Liver (tissue), 9 donors: ENCODE data around the gene LOXHD1. TPM values are rescaled to one million over a fixed set of nuclear protein-coding genes. Genes with fewer than 3 reads are reported as not detected.

Experiments used
- DNase-seq: peaks from one replicate; pipeline ENCODE4 v3.0.0-alpha.2; 2017; ENCODE audit warnings: low spot score
- H3K27ac ChIP-seq, 2 donors: one replicate each; pipeline ENCODE4 v1.7.0; 2013; ENCODE audit warnings: inconsistent platforms in 2 of 2, low read length in 2 of 2, control low read depth in 1 of 2, low read depth in 1 of 2, mild to moderate bottlenecking in 1 of 2
- H3K27me3 ChIP-seq, 4 donors: one replicate each; pipeline versions ENCODE4 v1.6.1 to v1.7.0; 2013; ENCODE audit warnings: low read length in 3 of 4, inconsistent platforms in 1 of 4, mild to moderate bottlenecking in 1 of 4, moderate library complexity in 1 of 4; ENCODE audit not compliant: control insufficient read depth in 4 of 4, insufficient read depth in 4 of 4
- H3K36me3 ChIP-seq, 4 donors: one replicate each; pipeline versions ENCODE4 v1.6.1 to v1.7.0; 2013; ENCODE audit warnings: low read length in 3 of 4, mild to moderate bottlenecking in 3 of 4, low read depth in 1 of 4, moderate library complexity in 1 of 4; ENCODE audit not compliant: control insufficient read depth in 4 of 4, insufficient read depth in 3 of 4
- H3K4me1 ChIP-seq, 4 donors: one replicate each; pipeline versions ENCODE4 v1.6.1 to v1.7.0; 2013; ENCODE audit warnings: low read length in 3 of 4, mild to moderate bottlenecking in 3 of 4, moderate library complexity in 1 of 4; ENCODE audit not compliant: control insufficient read depth in 4 of 4, insufficient read depth in 4 of 4
- H3K4me3 ChIP-seq, 3 donors: one replicate each; pipeline versions ENCODE4 v1.6.1 to v1.7.0; 2013; ENCODE audit warnings: low read length in 3 of 3, control low read depth in 1 of 3, low read depth in 1 of 3, mild to moderate bottlenecking in 1 of 3
- H3K9ac ChIP-seq, 2 donors: one replicate each; pipeline ENCODE4 v1.7.0; 2013; ENCODE audit warnings: low read length in 2 of 2, mild to moderate bottlenecking in 2 of 2, moderate library complexity in 2 of 2, control low read depth in 1 of 2, low read depth in 1 of 2
- H3K9me3 ChIP-seq, 4 donors: one replicate each; pipeline versions ENCODE4 v1.6.1 to v1.7.0; 2013; ENCODE audit warnings: low read length in 3 of 4; ENCODE audit not compliant: control insufficient read depth in 4 of 4
- CTCF ChIP-seq: fragments of 150-350 bp; IDR thresholded peaks from 2 replicates; pipeline ENCODE4 v1.5.1; 2017; ENCODE audit warnings: improper control_type of control experiment, low read depth, low read length; ENCODE audit not compliant: missing input control
- EGR1 ChIP-seq, 2 donors: IDR thresholded peaks; 2 replicates each; pipeline ENCODE4 v1.6.1; 2016 to 2018; ENCODE audit warnings: antibody characterized with exemption in 2 of 2, low read depth in 2 of 2
- FOXA1 ChIP-seq: IDR thresholded peaks from 2 replicates; pipeline ENCODE4 v1.6.1; 2016; ENCODE audit warnings: antibody characterized with exemption
- HNF4G ChIP-seq: IDR thresholded peaks from 2 replicates; pipeline ENCODE4 v1.6.1; 2016; ENCODE audit warnings: antibody characterized with exemption
- NR2F2 ChIP-seq: IDR thresholded peaks from 2 replicates; pipeline ENCODE4 v1.6.1; 2016; ENCODE audit warnings: antibody characterized with exemption
- RAD21 ChIP-seq, 2 donors: IDR thresholded peaks; 2 replicates each; pipeline ENCODE4 v1.6.1; 2016; ENCODE audit warnings: antibody characterized with exemption in 2 of 2, mild to moderate bottlenecking in 2 of 2
- SP1 ChIP-seq: IDR thresholded peaks from 2 replicates; pipeline ENCODE4 v1.6.1; 2018; ENCODE audit warnings: antibody characterized with exemption, mild to moderate bottlenecking
- YY1 ChIP-seq: IDR thresholded peaks from 2 replicates; pipeline ENCODE4 v1.6.1; 2016; ENCODE audit warnings: antibody characterized with exemption, mild to moderate bottlenecking
- WGBS: extraction: QIAGEN DNeasy Blood & Tissue Kit; methylation state at CpG from one replicate; pipeline ENCODE4 v1.1.7; 2013; 5-methylcytosine and 5-hydroxymethylcytosine counted together
- polyA plus RNA-seq, 2 donors: library from polyadenylated mRNA; stranded (reverse) in 1 of 2; unstranded in 1 of 2; fragments of 200-250 nt in 1 of 2; fragments of >200 nt in 1 of 2; fragmentation: Nextera tagmentation in 1 of 2; extraction: Ambion mirVana in 1 of 2; gene quantifications; one replicate each; pipeline versions ENCODE4 v1.2.1 to v1.2.3, GENCODE V29; 2013 to 2015
- total RNA-seq, 2 donors: library from RNA; depleted of rRNA; stranded (reverse); fragments of >200 nt; gene quantifications; one replicate each; pipeline ENCODE4 v1.2.3, GENCODE V29; 2014
- TF ChIP-seq, protein P1 (sequence below): IDR thresholded peaks from 2 replicates; pipeline ENCODE4 v1.6.1; 2016; ENCODE audit warnings: antibody characterized with exemption, mild to moderate bottlenecking
- donor health status: healthy.
- donor health status: healthy.
- donor health status: healthy.
- donor health status: healthy.
- donor health status: healthy.

Gene LOXHD1
- total and polyA plus RNA-seq, 4 donors, result 0.09 to 0.25 TPM; not detected in 2

DNA sequence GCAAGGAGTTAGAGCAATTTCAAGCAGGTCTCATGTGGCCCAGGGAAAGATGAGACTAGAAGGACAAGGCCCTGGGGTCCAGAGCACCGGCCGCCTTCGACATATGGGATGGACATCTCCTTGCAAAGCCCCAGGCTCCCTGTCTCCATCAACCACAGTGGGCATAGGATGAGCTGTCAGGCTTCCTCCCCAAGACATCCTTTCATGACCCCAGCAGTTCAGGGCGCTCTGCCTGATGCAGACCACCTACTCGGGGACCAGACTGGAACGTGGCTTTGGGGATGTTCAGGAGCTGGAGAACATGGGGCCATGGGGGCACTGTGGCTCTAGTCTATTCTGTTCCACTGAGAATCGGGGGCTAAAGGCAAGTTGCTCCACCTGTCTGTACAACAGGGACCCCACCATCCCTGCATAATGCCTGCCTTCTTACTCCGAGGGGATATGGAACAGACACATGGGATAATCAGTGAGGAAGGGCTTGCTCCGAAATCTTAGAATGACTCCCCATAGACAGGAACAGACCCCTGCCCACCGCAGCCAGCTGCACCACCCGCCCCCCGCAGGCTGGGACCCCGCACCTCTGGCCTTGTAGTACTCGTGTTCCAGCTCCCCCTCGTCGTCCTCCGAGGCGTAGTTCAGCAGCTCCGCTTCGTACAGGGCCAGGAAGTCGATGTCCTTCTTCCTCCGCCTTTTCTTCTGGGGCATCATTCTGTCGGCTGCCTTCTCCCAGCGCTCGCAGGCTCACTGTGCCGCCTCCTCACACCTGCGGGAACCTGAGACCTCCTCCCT lies 500 bp downstream of the LOXHD1 start:
- no peaks in the 10 kb centered on the region for H3K27me3 ChIP-seq
- no peak overlapping the region for H3K4me3 ChIP-seq
- H3K4me1 ChIP-seq, result no peaks in the 10 kb centered on the region
- H3K27ac ChIP-seq, result no peak overlapping the region
- H3K9me3 ChIP-seq, result no peaks in the 10 kb centered on the region
- DNase-seq, result no peak
- WGBS, result 79% methylated on average over 27 of the region's 27 CpGs
- no peak overlapping the region for H3K9ac ChIP-seq
- H3K36me3 ChIP-seq, result no peaks in the 10 kb centered on the region
- TF ChIP-seq CTCF, result no peak
- no peak for TF ChIP-seq NR2F2
- TF ChIP-seq, protein P1, sequence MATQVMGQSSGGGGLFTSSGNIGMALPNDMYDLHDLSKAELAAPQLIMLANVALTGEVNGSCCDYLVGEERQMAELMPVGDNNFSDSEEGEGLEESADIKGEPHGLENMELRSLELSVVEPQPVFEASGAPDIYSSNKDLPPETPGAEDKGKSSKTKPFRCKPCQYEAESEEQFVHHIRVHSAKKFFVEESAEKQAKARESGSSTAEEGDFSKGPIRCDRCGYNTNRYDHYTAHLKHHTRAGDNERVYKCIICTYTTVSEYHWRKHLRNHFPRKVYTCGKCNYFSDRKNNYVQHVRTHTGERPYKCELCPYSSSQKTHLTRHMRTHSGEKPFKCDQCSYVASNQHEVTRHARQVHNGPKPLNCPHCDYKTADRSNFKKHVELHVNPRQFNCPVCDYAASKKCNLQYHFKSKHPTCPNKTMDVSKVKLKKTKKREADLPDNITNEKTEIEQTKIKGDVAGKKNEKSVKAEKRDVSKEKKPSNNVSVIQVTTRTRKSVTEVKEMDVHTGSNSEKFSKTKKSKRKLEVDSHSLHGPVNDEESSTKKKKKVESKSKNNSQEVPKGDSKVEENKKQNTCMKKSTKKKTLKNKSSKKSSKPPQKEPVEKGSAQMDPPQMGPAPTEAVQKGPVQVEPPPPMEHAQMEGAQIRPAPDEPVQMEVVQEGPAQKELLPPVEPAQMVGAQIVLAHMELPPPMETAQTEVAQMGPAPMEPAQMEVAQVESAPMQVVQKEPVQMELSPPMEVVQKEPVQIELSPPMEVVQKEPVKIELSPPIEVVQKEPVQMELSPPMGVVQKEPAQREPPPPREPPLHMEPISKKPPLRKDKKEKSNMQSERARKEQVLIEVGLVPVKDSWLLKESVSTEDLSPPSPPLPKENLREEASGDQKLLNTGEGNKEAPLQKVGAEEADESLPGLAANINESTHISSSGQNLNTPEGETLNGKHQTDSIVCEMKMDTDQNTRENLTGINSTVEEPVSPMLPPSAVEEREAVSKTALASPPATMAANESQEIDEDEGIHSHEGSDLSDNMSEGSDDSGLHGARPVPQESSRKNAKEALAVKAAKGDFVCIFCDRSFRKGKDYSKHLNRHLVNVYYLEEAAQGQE, result no peak
- no peak for TF ChIP-seq YY1
- TF ChIP-seq RAD21 (IDR thresholded peaks at IDR 0.05), result no peak

DNA sequence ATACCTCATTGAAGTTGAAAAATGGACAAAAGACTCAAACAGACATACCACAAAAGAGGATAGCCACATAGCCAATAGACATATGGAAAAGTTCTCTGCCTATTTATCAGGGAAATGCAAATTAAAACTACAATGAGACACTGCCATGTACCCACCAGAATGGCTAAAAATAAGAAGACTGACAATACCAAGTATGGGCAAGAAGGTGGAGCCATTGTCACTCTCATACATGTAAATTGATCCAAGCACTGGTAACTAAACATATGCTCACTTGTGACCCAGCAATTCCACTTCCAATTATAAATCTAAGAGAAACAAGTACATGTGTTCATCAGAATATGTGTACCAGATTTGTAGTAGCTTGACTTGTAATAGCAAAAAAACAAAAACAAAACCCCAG lies 4.6 kb downstream of the LOXHD1 start:
- no peaks in the 10 kb centered on the region for H3K27me3 ChIP-seq
- H3K4me1 ChIP-seq, result no peaks in the 10 kb centered on the region
- H3K27ac ChIP-seq, result no peak overlapping the region
- H3K9me3 ChIP-seq, result no peaks in the 10 kb centered on the region
- no peak for DNase-seq
- H3K36me3 ChIP-seq, result no peaks in the 10 kb centered on the region
- no peak overlapping the region for H3K9ac ChIP-seq
- no peak overlapping the region for H3K4me3 ChIP-seq
- TF ChIP-seq, protein P1, result no peak
- TF ChIP-seq EGR1 (IDR thresholded peaks at IDR 0.05; ENCODE audit: low read depth in 2 of 2), result no peak
- TF ChIP-seq RAD21 (IDR thresholded peaks at IDR 0.05), result no peak
- TF ChIP-seq HNF4G, result no peak
- no peak for TF ChIP-seq CTCF
- no peak for TF ChIP-seq SP1
- TF ChIP-seq FOXA1, result no peak
- no peak for TF ChIP-seq YY1
